Heart left ventricle (tissue), 13 donors: ENCODE results near the gene NUDC.

Source experiments
- POLR2A ChIP-seq, 2 donors: fragments of 450-650 bp; IDR thresholded peaks; one replicate each; pipeline ENCODE4 v1.6.1; 2017; ENCODE audit warnings: antibody characterized with exemption in 2 of 2, mild to moderate bottlenecking in 2 of 2, moderate library complexity in 2 of 2
- TF ChIP-seq, protein P1 (sequence below), 12 donors: fragments of 200-600 bp; sonication (generic) in 4 of 12; IDR thresholded peaks; one replicate each; pipeline versions ENCODE4 v1.5.0 to v1.8.0; 2018 to 2022; ENCODE audit warnings: antibody characterized with exemption in 12 of 12, mild to moderate bottlenecking in 5 of 12
- donor health status: ischemic (EF 13 %, LVEDD 7.1; RV severe dilation, severe dysfunction).
- donor health status: DM: no; HTN: yes; CAD: no.
- donor health status: DM: no; HTN: no; CAD: no.
- donor health status: ischemic (EF 25% LVEDD 6.9; RV normal size, moderate dysfunction).
- donor health status: ischemic (EF 25% LVEDD 5.7; RV mildly dilated, moderate dysfunction).
- donor health status: ischemic (EF 35%, LVEDD 5.7; RV mildly dilated, moderate dysfunction).
- donor health status: nonischemic (EF 11% LVEDD 7.7; RV severe dilation, severe dysfunction).
- donor health status: DM: yes; HTN: yes; CAD: no.
- donor health status: PGD.
- donor health status: ischemic (EF 29% LVEDD 5.4; RV normal size, mild dysfunction).
- donor health status: nonischemic (EF 23%, LVEDD 6.1; RV moderate dilation, normal function).

GRCh38 chr1:26923711-26924110 is 2.2 kb downstream of the NUDC start:
- TF ChIP-seq, protein P1, sequence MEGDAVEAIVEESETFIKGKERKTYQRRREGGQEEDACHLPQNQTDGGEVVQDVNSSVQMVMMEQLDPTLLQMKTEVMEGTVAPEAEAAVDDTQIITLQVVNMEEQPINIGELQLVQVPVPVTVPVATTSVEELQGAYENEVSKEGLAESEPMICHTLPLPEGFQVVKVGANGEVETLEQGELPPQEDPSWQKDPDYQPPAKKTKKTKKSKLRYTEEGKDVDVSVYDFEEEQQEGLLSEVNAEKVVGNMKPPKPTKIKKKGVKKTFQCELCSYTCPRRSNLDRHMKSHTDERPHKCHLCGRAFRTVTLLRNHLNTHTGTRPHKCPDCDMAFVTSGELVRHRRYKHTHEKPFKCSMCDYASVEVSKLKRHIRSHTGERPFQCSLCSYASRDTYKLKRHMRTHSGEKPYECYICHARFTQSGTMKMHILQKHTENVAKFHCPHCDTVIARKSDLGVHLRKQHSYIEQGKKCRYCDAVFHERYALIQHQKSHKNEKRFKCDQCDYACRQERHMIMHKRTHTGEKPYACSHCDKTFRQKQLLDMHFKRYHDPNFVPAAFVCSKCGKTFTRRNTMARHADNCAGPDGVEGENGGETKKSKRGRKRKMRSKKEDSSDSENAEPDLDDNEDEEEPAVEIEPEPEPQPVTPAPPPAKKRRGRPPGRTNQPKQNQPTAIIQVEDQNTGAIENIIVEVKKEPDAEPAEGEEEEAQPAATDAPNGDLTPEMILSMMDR (IDR thresholded peaks at IDR 0.05) = no peak
- TF ChIP-seq POLR2A (IDR thresholded peaks at IDR 0.05) = no peak
